Measurements from ENCODE around the gene PLCH2.

- TF ChIP-seq EZH2 (IDR thresholded peaks at IDR 0.05) (no peak), POLR2AphosphoS5 (IDR thresholded peaks at IDR 0.05; ENCODE audit: borderline replicate concordance, low read depth, low read length) (no peak), FOXP2 (optimal IDR thresholded peaks at IDR 0.05; ENCODE audit: control extremely low read depth, extremely low read length, insufficient read depth) (no peak)
Observed at GRCh38 chr1:2432441-2432844, 43.6 kb upstream of the PLCH2 start.
